ENCODE measurements around the gene RAD51B. TPM values are rescaled to one million over a fixed set of nuclear protein-coding genes. Genes with fewer than 3 reads are reported as not detected.

RAD51B gene
- total RNA-seq, 1 experiment from 2014 or later = 14.2 TPM

DNA sequence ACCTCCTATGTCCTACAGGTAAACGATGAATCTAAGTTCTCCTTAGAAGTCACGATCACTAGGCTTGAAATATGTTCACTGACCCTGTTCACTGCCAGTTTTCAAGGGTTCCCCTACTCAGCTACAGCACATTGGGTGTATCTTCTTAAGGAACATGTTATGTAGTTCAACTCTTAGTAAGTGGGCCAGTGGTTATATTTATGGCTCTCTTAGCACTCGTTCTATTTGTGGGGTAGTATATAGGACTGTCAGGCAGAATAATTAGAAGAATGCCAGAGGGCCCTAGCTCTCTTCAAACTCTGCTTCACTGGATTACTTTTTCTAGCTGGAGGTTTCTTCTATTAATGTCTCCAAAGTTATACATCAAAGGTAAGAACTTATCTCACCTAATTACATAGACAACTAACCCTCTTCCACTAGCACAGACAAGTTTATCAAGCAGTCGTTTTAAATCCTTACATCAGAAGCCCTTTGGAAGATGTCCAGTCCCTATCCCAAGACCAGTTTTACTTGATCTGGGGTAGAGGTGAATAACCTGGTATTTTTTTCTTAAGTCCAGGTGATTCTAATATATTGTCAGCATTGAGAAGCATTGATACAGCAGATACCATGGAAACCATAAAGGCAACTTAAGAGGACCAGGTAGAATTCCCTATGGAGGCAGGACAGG, 42.8 kb upstream of the RAD51B start (continued):
- TF ChIP-seq, protein P1, sequence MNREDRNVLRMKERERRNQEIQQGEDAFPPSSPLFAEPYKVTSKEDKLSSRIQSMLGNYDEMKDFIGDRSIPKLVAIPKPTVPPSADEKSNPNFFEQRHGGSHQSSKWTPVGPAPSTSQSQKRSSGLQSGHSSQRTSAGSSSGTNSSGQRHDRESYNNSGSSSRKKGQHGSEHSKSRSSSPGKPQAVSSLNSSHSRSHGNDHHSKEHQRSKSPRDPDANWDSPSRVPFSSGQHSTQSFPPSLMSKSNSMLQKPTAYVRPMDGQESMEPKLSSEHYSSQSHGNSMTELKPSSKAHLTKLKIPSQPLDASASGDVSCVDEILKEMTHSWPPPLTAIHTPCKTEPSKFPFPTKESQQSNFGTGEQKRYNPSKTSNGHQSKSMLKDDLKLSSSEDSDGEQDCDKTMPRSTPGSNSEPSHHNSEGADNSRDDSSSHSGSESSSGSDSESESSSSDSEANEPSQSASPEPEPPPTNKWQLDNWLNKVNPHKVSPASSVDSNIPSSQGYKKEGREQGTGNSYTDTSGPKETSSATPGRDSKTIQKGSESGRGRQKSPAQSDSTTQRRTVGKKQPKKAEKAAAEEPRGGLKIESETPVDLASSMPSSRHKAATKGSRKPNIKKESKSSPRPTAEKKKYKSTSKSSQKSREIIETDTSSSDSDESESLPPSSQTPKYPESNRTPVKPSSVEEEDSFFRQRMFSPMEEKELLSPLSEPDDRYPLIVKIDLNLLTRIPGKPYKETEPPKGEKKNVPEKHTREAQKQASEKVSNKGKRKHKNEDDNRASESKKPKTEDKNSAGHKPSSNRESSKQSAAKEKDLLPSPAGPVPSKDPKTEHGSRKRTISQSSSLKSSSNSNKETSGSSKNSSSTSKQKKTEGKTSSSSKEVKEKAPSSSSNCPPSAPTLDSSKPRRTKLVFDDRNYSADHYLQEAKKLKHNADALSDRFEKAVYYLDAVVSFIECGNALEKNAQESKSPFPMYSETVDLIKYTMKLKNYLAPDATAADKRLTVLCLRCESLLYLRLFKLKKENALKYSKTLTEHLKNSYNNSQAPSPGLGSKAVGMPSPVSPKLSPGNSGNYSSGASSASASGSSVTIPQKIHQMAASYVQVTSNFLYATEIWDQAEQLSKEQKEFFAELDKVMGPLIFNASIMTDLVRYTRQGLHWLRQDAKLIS (CRISPR knock-in tag; IDR thresholded peaks at IDR 0.05; ENCODE audit: borderline replicate concordance) = no peak
- TF ChIP-seq, protein P2, sequence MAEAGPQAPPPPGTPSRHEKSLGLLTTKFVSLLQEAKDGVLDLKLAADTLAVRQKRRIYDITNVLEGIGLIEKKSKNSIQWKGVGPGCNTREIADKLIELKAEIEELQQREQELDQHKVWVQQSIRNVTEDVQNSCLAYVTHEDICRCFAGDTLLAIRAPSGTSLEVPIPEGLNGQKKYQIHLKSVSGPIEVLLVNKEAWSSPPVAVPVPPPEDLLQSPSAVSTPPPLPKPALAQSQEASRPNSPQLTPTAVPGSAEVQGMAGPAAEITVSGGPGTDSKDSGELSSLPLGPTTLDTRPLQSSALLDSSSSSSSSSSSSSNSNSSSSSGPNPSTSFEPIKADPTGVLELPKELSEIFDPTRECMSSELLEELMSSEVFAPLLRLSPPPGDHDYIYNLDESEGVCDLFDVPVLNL (CRISPR knock-in tag; IDR thresholded peaks at IDR 0.05; ENCODE audit: borderline replicate concordance, low read depth) = no peak
- TF ChIP-seq ETV6 (CRISPR knock-in tag; IDR thresholded peaks at IDR 0.05) (no peak), SMAD3 (CRISPR knock-in tag; IDR thresholded peaks at IDR 0.05; ENCODE audit: borderline replicate concordance) (no peak), HMGA2 (CRISPR knock-in tag; IDR thresholded peaks at IDR 0.05) (no peak)
- TF ChIP-seq, protein P3, sequence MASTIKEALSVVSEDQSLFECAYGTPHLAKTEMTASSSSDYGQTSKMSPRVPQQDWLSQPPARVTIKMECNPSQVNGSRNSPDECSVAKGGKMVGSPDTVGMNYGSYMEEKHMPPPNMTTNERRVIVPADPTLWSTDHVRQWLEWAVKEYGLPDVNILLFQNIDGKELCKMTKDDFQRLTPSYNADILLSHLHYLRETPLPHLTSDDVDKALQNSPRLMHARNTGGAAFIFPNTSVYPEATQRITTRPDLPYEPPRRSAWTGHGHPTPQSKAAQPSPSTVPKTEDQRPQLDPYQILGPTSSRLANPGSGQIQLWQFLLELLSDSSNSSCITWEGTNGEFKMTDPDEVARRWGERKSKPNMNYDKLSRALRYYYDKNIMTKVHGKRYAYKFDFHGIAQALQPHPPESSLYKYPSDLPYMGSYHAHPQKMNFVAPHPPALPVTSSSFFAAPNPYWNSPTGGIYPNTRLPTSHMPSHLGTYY (CRISPR knock-in tag; IDR thresholded peaks at IDR 0.05) = no peak
- TF ChIP-seq, protein P4, sequence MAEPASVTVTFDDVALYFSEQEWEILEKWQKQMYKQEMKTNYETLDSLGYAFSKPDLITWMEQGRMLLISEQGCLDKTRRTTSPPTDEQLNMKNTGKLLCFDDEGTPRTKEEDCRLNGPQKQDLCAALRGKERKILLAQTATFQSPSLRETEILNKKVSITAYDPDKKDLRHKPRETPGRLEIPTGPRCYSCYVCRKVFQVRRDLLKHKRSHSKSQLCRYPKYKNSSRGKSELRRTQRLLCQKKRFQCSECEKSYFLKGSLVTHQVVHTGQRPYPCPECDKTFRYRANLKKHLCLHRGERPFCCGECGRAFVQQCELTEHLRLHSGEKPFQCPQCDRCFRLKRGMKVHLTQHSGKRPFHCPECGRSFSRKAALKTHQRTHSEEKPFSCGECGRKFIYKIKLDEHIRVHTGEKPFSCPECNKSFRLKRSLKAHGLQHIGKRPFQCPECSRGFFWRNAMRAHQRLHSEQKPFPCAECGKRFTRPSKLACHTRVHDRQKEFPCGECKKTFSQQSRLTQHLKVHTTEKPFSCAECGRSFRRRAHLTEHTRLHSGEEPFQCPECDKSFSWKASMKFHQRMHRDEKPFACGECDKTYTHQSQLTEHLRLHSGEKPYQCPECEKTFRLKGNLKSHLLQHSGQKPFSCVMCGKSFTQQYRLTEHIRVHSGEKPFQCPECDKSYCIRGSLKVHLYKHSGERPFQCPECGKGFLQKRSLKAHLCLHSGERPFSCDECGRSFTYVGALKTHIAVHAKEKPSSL (CRISPR knock-in tag; conservative IDR thresholded peaks at IDR 0.05) = no peak
- TF ChIP-seq, protein P5, sequence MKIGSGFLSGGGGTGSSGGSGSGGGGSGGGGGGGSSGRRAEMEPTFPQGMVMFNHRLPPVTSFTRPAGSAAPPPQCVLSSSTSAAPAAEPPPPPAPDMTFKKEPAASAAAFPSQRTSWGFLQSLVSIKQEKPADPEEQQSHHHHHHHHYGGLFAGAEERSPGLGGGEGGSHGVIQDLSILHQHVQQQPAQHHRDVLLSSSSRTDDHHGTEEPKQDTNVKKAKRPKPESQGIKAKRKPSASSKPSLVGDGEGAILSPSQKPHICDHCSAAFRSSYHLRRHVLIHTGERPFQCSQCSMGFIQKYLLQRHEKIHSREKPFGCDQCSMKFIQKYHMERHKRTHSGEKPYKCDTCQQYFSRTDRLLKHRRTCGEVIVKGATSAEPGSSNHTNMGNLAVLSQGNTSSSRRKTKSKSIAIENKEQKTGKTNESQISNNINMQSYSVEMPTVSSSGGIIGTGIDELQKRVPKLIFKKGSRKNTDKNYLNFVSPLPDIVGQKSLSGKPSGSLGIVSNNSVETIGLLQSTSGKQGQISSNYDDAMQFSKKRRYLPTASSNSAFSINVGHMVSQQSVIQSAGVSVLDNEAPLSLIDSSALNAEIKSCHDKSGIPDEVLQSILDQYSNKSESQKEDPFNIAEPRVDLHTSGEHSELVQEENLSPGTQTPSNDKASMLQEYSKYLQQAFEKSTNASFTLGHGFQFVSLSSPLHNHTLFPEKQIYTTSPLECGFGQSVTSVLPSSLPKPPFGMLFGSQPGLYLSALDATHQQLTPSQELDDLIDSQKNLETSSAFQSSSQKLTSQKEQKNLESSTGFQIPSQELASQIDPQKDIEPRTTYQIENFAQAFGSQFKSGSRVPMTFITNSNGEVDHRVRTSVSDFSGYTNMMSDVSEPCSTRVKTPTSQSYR (CRISPR knock-in tag; IDR thresholded peaks at IDR 0.05) = no peak

DNA sequence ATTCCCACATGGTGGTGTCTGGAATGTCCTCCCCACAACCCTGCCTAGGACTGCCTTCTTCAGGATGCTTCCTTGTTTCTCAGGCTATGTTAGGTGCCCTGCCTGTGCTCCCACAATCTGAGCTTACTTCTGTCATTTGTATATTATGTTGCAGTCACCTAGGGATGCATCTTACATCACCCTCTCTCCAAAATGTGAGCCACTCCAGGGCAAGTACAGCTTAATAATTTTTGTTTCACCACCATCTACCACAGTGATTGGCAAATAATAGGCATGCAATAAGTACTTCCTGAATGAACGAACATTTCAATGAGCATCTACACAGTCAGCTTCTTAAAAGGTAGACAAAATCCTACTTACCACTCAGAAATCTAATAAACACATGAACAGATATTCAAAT, 40.8 kb upstream of the RAD51B start:
- no peak for DNase-seq (ENCODE audit: low spot score)
- no peak overlapping the region for H3K27ac Mint-ChIP-seq
- H3K36me3 Mint-ChIP-seq = peaks cover 67% of the 10 kb centered on the region
- no peaks in the 10 kb centered on the region for H3K4me1 Mint-ChIP-seq
- H3K4me3 Mint-ChIP-seq = no peak overlapping the region
- no peaks in the 10 kb centered on the region for H3K9me3 Mint-ChIP-seq
- ATAC-seq = no peak
- H3K27me3 Mint-ChIP-seq (ENCODE audit: low read depth) = no peaks in the 10 kb centered on the region
- ChIA-PET POLR2A (no interaction called here), CTCF (no interaction called here)
- TF ChIP-seq GABPB1 (CRISPR knock-in tag; IDR thresholded peaks at IDR 0.05) (no peak), SMAD3 (CRISPR knock-in tag; IDR thresholded peaks at IDR 0.05; ENCODE audit: borderline replicate concordance) (no peak), JAZF1 (CRISPR knock-in tag; IDR thresholded peaks at IDR 0.05) (no peak), MYBL2 (CRISPR knock-in tag; IDR thresholded peaks at IDR 0.05) (no peak), CREB1 (CRISPR knock-in tag; IDR thresholded peaks at IDR 0.05) (no peak), MXD4 (CRISPR knock-in tag; IDR thresholded peaks at IDR 0.05; ENCODE audit: borderline replicate concordance) (no peak), TP53 (CRISPR knock-in tag; IDR thresholded peaks at IDR 0.05) (no peak), ZNF232 (CRISPR knock-in tag; IDR thresholded peaks at IDR 0.05) (no peak)
- TF ChIP-seq, protein P6, sequence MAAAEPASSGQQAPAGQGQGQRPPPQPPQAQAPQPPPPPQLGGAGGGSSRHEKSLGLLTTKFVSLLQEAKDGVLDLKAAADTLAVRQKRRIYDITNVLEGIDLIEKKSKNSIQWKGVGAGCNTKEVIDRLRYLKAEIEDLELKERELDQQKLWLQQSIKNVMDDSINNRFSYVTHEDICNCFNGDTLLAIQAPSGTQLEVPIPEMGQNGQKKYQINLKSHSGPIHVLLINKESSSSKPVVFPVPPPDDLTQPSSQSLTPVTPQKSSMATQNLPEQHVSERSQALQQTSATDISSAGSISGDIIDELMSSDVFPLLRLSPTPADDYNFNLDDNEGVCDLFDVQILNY (CRISPR knock-in tag; IDR thresholded peaks at IDR 0.05) = no peak
- TF ChIP-seq, protein P4 (CRISPR knock-in tag; conservative IDR thresholded peaks at IDR 0.05) = no peak
- TF ChIP-seq, protein P7, sequence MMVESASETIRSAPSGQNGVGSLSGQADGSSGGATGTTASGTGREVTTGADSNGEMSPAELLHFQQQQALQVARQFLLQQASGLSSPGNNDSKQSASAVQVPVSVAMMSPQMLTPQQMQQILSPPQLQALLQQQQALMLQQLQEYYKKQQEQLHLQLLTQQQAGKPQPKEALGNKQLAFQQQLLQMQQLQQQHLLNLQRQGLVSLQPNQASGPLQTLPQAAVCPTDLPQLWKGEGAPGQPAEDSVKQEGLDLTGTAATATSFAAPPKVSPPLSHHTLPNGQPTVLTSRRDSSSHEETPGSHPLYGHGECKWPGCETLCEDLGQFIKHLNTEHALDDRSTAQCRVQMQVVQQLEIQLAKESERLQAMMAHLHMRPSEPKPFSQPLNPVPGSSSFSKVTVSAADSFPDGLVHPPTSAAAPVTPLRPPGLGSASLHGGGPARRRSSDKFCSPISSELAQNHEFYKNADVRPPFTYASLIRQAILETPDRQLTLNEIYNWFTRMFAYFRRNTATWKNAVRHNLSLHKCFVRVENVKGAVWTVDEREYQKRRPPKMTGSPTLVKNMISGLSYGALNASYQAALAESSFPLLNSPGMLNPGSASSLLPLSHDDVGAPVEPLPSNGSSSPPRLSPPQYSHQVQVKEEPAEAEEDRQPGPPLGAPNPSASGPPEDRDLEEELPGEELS (CRISPR knock-in tag; IDR thresholded peaks at IDR 0.05) = no peak
